GM23338 (cell line): ENCODE measurements around the gene SLC9A9.

Experiments
- CREB1 ChIP-seq: fragments of 250-450 bp; sonication (Bioruptor Pico); IDR thresholded peaks from 2 replicates; pipeline ENCODE4 v1.5.0; 2020; ENCODE audit warnings: low read depth, mild to moderate bottlenecking, moderate library complexity
- EZH2 ChIP-seq: fragments of 200-600 bp; sonication (generic); IDR thresholded peaks from one replicate; pipeline ENCODE4 v1.8.0; 2017; ENCODE audit warnings: antibody characterized with exemption, mild to moderate bottlenecking, low read depth; ENCODE audit not compliant: unreplicated experiment
- EZH2phosphoT487 ChIP-seq: fragments of 200-600 bp; sonication (generic); IDR thresholded peaks from one replicate; pipeline ENCODE4 v1.8.1; 2018; ENCODE audit warnings: antibody characterized with exemption; ENCODE audit not compliant: unreplicated experiment
- POLR2AphosphoS5 ChIP-seq: IDR thresholded peaks from 2 replicates; pipeline ENCODE4 v1.6.1; 2016; ENCODE audit warnings: antibody characterized with exemption, low read depth
- REST ChIP-seq: IDR thresholded peaks from one replicate; pipeline ENCODE4 v1.6.1; 2018; ENCODE audit warnings: antibody characterized with exemption; ENCODE audit not compliant: unreplicated experiment
- STAT1 ChIP-seq: IDR thresholded peaks from one replicate; pipeline ENCODE4 v1.6.1; 2016; ENCODE audit warnings: antibody characterized with exemption; ENCODE audit not compliant: unreplicated experiment
- ZNF331 ChIP-seq: fragments of 250-450 bp; sonication (Bioruptor Pico); IDR thresholded peaks from 2 replicates; pipeline ENCODE4 v1.5.0; 2020; ENCODE audit warnings: low read depth, mild to moderate bottlenecking, moderate library complexity
- TF ChIP-seq, protein P1 (sequence below), 2 experiments: fragments of 200-600 bp in 1 of 2; sonication (generic) in 1 of 2; conservative IDR thresholded peaks; 2 replicates each; pipeline versions ENCODE4 v1.5.1 to v1.6.1; 2016 to 2017; ENCODE audit warnings: antibody characterized with exemption in 2 of 2, low read depth in 2 of 2, mild to moderate bottlenecking in 2 of 2, moderate library complexity in 1 of 2

GRCh38 chr3:143450632-143451031 is 397.6 kb downstream of the SLC9A9 start:
- TF ChIP-seq, protein P1, sequence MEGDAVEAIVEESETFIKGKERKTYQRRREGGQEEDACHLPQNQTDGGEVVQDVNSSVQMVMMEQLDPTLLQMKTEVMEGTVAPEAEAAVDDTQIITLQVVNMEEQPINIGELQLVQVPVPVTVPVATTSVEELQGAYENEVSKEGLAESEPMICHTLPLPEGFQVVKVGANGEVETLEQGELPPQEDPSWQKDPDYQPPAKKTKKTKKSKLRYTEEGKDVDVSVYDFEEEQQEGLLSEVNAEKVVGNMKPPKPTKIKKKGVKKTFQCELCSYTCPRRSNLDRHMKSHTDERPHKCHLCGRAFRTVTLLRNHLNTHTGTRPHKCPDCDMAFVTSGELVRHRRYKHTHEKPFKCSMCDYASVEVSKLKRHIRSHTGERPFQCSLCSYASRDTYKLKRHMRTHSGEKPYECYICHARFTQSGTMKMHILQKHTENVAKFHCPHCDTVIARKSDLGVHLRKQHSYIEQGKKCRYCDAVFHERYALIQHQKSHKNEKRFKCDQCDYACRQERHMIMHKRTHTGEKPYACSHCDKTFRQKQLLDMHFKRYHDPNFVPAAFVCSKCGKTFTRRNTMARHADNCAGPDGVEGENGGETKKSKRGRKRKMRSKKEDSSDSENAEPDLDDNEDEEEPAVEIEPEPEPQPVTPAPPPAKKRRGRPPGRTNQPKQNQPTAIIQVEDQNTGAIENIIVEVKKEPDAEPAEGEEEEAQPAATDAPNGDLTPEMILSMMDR (conservative IDR thresholded peaks at IDR 0.05; ENCODE audit: low read depth in 2 of 2): no peak
- TF ChIP-seq CREB1 (CRISPR knock-in tag) (no peak), ZNF331 (CRISPR knock-in tag) (no peak), EZH2 (no peak), REST (no peak), POLR2AphosphoS5 (no peak), EZH2phosphoT487 (no peak), STAT1 (no peak)
